Adipose tissue (tissue), 3 donors: Measurements from ENCODE around the gene RAB5B. TPM values are rescaled to one million over a fixed set of nuclear protein-coding genes. Genes with fewer than 3 reads are reported as not detected.
A peak's percentile ranks its signal among the peaks of the same experiment; 100 is the strongest.

Source experiments
- H3K27ac ChIP-seq: one replicate; pipeline ENCODE4 v1.5.1; 2013; ENCODE audit warnings: low read depth, low read length
- WGBS, 3 donors: extraction: QIAGEN DNeasy Blood & Tissue Kit; methylation state at CpG; one replicate each; pipeline ENCODE4 v1.1.7; 2013; 5-methylcytosine and 5-hydroxymethylcytosine counted together
- polyA plus RNA-seq, 3 donors: library from polyadenylated mRNA; stranded (reverse); fragments of 200-250 nt; gene quantifications; one replicate each; pipeline ENCODE4 v1.2.3, GENCODE V29; 2013
- donor health status: healthy with polysubstance abuse.
- donor health status: Bipolar disorder and iron deficiency.
- donor health status: healthy.

Gene RAB5B, protein sequence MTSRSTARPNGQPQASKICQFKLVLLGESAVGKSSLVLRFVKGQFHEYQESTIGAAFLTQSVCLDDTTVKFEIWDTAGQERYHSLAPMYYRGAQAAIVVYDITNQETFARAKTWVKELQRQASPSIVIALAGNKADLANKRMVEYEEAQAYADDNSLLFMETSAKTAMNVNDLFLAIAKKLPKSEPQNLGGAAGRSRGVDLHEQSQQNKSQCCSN
- 10 to 100 TPM; 28.5 to 66.8 (median 47.4) TPM for polyA plus RNA-seq

DNA sequence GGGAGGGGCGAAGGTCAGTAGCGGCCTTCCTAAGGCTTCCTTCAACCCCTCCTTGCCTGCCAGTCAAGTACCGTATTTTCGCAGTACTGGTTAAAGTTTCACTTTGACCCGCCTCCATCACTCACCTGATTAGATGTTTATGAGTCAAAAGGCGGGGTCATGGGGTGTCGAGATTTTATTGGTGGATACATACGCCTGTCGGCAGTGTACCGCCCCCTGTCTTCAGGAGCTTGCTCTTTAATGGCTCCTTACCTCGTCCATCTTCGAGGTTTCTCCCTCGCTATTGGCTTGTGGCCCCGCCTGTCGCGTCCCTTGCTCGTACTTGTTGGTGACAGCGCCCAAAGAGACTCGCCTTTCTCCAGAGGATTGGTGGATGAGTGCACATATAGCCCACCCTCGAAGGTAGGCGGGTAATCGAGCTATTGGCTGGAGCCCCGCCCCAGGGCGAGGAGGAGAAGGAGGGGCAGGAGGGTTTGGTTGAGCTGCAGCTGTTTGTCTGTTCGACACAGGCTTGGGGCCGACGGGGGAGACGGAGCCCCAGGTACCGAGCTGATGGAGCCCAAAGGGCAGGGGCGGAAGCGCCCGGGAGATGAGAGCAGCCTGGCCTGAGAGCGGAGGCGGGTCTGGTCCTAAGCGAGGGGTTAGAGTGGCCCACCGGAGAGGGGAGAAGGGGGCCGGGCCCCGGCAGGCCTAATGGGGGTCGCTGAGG is at the start of gene RAB5B:
RAB5B (plus strand) TSS at position 480 of the 709 bp plus-strand sequence. CDS start 12,883 bp downstream, outside the sequence.
- peak within 1 kb of the TSS; percentile 67 for H3K27ac ChIP-seq
- 0 to 1% (median 1%) methylated on average over 34 to 39 of the region's 39 CpGs for WGBS, 3 donors

DNA sequence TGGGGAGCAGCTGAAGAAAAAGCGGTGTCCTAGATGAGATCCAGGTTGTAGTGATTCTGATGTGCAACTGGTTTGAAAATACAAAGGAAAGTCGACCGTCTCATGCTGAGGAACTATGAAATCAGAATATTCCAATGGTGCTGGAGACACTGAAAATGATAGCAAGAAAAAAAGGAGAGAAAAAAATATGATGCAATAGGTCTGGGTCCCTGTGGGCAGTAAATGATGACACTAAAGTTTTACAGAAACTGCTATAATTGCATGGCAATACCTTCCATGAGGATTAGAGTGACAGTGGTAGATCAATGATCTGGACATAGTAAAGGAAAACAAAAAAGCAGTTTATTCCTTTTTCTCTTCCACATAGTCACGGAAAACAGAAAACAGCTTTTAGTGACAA is 48.5 kb upstream of the RAB5B start:
- no peak overlapping the region for H3K27ac ChIP-seq
- WGBS, 3 donors = 79 to 86% (median 81%) methylated on average over 4 of the region's 4 CpGs

DNA sequence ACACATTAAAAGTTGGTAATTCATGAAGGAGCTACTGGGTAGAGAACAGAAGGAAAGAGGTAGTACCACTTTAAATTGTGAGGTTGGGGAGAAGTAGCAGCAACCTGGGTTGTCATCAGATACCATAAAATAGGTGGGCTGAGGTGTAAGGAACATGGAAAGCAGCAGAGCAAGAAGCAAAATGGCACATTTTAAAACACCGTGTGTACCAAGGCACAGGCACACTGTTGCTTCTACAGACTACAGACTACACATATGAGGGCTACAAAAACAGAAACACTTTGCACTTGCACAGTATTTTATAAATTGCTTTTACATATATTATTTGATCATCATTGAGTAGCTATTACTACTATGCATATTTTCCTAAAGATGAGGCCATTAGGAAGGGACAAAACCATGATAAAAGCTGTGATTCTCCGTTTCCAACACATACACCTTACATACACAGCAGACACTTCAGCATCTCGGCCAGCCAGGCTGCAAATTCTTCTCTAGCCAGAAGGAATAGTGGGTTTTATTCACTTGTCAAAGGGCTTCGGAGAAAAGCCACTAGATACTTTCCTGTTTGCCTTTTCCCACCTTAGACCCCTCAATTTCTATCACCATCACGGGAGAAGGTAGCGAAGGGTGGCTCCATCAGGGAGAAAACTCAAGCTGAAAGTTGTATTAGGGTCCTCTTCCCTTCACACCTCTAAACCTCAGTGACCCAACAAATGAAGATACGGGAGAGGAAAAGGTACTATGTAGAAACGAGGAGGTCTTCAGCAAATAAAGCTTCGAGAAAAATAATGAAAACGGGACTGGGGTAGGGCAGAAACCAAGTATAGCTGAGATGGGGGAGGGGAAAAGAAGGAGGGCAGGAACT is 47.8 kb upstream of the RAB5B start:
- H3K27ac ChIP-seq = peak overlapping the region; percentile 65
- 7 to 15% (median 13%) methylated on average over 10 of the region's 10 CpGs for WGBS, 3 donors

DNA sequence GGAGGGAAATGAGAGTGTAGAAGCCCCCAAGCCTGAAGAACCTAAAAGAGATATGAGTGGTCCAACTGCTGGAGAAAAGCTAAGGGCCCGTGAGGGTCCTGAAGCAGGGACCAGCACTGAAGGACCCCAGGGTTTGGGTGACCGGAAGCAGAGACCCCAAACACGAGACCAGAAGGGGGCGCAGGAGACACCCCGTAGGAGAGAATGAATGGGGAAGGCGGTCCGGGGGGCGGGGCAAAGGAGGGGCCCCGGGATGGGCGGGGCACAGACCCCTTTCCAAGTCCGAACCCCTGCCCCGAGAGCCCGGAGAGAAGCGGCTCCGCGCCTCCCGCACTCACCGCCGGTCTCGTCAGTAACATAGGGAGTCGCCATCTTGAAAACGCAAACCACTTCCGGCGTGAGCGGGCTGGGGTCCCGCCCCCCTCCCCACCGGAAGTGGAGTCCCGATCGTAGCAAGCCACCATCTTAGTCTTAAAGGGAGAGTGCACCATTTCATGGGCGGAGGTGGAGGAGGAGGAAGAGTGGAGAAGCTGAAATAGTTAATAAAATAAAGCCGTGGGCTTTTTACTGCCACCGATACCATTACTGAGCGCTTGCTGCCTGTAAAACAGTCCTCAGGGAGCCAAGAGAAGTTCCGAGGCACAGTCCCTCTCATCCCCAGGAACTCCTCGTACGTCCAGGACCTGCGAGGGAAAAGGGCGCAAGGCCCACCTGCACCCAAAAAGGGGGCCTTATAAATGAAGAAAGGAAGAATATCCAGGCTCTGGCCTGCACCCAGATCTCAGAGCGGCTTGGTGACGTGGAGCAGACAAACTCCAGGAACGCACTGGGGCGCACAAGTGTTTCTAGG is 46.9 kb upstream of the RAB5B start:
- H3K27ac ChIP-seq = peak overlapping the region; percentile 89
- 0 to 1% (median 0%) methylated on average over 42 of the region's 42 CpGs for WGBS, 3 donors

DNA sequence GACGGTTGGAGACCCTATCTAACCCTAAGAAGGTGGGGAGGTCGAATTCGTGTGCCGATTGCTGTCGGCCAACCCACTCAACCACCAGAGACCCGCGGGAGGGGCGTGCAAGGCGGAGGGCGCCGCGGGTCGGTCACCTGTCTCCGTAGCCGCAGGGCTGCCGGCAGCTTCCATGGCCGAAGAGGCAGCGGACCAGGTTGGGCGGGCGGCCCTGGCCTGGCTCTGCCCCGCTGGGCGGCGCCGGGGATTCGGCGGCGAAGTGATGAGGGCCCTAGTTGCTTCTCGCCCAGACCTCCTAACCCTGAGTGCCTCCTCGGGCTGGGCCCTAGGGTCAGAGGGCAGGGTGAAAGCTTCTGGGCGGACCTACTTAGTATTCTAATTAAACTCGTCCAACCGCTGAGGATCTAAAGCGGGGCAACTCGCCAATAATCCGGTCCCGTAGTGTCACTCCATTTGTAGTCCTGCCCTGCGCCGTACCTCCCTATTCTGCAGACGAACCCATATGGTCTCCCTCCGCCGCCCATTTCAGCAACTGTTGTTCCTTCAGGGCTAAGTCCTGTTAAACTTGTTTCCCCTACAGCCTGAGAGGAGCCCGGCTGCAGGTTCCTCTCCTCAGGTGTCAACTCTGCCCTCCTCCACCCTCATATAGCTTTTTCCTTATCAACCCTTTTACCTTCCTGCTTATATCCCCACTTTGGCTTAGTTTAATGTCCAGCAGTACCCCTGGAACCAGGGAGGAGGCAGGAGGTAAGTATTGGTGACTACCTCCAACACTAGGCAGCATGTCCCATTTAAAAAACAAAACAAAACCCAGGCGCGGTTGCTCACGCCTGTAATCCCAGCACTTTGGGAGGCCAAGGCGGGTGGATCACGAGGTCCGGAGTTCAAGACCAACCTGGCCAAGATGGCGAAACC is 46.0 kb upstream of the RAB5B start, which contains the start of gene PYM1:
PYM1 (minus strand) TSS at position 307 of the 915 bp plus-strand sequence; CDS start at position 174, 133 bp downstream.
- WGBS, 3 donors = 5 to 7% (median 6%) methylated on average over 45 to 49 of the region's 49 CpGs
- peak within 1 kb of the TSS; percentile 89 for H3K27ac ChIP-seq

DNA sequence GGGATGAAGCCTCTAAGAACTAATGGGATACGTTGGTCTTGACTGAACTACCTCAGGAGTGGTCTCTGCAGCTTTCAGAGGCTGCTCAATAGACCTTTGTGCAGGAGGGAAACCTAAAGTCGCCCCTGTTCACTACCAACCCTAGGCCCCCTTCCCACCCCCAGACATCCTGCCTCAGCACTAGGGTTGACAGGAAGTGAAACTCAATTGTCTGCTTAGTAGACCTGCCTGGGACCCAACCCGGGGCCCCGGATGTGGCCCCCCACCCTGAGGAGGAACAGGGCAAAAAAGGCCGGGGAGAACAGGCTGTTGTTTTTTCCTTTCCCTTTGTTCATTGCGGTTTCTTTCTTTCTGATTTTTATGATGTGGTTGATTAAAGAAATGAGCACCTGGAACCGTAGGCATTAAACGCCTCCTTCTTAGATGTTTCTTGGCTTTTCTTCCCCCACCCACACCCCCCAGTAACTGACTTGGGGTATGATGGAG is 44.5 kb upstream of the RAB5B start:
- H3K27ac ChIP-seq = no peak overlapping the region
- WGBS, 3 donors = 35 to 74% (median 45%) methylated on average over 8 of the region's 8 CpGs

DNA sequence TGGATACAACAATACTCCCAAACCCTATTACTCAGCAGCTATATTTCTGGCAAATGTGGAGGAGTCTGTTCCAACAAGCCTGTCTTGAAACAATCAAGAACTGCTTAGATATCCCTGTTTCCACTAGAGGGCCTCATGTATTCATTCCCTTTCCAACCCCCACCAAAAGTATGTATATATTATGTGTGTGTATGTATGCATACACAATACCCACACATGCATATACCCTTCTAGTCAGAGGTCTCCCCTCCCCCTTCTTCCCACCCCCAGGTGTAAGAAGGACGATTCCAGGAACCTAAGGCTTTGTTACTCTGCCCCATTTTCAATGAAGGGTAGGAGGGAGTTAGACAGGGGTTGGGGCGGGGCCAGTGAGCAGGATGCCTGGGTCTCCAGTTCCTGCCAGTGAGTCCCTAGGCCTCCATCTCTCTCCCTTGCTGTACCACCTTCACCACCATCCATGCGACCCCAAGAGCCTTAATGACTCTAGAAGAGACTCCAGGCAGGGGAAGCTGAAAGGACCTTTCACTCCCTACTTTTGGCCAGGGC is 43.0 kb upstream of the RAB5B start, which contains the start of gene DGKA:
DGKA (plus strand) TSS at position 392 of the 546 bp plus-strand sequence. CDS start 5,342 bp downstream, outside the sequence.
- 34 to 39% (median 35%) methylated on average over 3 of the region's 3 CpGs for WGBS, 3 donors
- H3K27ac ChIP-seq = no peak within 1 kb of the TSS

DNA sequence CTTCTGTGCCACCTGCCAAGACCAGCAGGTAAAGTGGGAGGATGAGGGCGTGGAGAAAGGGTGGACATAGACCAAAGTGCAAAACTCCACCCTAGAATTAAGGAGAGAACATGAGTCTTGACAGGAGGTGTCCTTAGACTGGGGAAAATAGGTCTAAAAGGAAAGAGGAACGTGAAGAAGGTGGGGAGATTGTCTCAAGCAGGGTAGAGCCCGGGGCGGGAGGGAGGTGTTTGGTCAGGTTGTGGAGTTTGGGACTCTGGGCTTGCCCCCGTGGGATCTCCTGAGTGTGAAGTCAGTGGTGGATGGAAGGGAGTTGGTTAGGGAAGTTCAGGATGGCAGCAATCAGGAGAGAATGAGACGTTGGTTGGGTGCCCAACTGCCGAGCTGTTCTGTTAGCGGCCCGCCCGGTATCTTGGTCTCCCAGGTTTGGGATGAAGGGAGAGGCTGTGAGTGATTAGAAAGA is 42.5 kb upstream of the RAB5B start:
- no peak overlapping the region for H3K27ac ChIP-seq
- 8 to 9% (median 8%) methylated on average over 10 of the region's 10 CpGs for WGBS, 3 donors

DNA sequence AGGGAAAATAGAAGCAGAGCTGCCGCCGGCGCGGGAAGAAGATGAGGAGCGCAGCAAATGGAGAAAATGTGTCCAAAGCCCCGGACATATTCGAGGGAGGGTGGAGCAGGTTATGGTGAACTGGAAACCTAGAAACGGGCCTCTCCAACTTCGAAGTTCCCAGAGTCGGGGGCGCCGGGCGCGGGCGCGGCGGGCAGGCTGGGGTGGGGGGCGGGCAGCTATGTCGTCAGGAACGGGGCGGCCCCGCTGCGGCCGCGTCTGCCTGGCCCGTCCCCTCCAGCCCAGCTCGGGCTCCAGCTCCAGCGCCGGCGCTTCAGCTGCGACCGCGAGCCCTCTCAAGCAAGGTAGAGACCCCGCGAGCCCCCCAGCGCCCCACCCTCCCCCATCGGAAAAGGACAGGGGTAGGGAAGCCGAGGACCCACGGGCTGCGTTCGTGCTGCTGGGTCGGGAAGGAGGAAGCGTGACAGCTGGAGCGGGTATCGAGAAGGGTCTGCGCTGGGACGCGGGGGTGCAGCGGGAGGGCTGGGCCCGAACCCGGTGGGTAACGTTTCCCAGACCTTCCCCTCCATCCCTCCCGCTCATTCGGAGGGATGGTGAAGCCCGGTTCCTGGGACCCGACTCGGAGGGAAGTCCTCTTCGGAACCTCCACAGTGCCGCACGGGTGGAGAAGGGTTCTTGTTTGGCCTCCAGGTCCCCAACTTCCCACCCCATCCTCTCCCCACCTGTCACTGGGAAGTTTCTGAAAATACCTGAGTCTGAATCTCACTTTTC is 41.9 kb upstream of the RAB5B start:
- no peak overlapping the region for H3K27ac ChIP-seq
- 0 to 1% (median 0%) methylated on average over 56 to 60 of the region's 60 CpGs for WGBS, 3 donors

DNA sequence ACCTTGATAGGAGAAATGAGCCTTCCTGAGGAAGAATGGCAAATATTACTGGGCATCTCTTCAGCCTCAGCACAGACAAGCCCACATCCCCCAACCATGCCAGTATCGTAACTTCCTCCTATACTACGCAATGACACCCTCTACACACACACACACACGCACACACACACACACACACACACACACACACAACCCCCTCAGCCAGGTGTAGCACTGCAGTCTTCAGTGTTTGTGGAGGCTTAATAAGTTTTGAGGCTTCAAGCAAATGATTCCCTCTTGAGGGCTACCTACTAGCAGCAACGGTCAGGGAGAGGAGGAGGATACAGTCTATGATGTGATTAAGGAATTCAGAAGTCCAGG is 41.3 kb upstream of the RAB5B start:
- H3K27ac ChIP-seq = no peak overlapping the region
- WGBS, 3 donors = 0 to 9% (median 6%) methylated on average over 4 of the region's 4 CpGs

DNA sequence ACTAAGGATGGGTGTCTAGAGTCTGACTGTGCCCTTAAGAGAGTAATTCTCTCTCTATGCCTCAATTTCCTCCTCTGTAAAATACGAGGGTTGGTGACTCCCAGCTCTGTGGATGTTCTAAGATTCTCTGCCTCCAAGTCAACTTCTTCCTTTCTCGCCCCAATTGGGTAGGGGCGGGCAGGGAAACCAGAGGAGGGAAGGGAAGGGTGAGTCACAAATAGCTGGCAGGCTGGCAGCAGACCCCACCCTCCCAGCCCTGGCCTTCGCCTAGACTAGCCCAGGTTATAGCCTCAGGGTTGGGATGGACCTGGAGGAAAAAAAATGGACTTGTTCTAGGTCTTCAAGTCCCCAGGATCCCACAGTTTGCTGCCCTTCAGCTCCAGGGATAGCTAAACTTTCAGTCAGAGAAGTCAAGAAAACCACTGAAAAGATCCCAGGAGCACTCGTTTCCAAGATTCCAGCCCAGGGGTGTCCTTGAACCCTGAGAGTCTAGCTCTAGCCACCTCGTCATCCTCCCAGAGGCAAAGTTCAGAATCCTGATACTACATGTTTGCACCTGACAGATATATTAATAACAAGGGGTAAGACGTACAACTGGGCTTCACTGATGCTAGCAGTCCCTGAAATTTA is 40.6 kb upstream of the RAB5B start:
- H3K27ac ChIP-seq = no peak overlapping the region
- 55 to 72% (median 61%) methylated on average over 7 of the region's 7 CpGs for WGBS, 3 donors

DNA sequence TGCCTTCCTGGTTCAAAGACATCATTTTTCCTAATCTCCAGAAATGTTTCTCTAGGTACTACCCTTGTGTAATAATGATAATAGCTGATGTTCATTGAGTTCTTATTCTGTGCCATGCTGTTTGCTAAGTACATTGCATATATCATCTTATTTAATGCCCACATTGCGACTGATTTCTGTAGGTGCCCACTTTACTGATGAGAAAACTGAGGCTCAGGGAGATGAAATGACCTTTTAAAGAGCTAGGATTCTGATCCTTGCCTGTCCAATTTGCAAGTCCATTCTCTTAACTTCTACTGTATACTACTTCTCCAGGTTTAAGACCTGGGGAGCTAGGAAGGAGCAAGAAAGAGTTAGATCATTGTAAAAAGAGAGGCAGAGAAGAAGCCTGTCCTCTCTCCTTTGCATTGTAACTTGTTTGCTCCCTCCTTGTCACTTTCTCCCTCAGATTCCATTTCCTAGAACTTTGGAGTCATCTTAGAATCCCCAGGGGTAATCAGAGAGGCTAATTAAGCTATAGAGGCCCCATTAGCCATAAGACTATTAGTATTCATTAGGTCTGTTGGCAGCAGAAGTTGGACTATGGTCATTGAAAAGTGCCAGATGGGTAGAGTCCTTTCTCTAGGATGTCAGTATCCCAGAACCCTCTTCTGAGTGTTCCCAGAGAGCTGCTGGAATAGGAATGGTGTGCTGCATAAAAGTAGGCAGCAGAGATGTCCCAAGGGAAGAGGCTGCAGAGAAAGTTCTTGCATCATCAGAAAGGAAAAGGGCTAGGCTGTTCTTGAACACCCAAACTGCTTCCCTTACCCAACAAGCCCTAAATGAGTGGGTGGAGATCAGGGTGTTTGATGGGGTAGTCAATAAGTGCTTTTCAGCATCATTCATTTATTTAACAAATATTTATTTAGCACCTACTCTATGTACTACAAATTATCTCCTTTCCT is 39.8 kb upstream of the RAB5B start:
- WGBS, 3 donors = 93 to 97% (median 96%) methylated on average over 1 of the region's 1 CpG
- H3K27ac ChIP-seq = no peak overlapping the region

DNA sequence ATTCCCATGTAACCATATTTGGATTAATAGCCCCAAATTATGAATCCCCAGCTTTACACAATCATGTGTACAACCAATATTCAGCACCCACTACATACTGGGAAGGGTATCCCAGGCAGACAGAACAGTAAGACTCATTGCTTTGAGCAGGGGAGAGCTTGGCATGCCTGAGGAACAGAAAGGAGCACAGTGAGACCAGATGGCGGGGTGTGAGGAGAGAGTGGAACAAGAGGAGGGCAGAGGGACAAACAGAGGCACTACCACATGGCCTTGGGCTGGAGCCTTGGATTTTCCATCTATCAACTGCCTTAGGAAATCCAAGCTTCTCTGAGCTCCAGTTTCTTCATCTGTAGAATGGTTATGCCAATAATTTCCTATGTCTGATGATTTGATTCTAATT is 39.1 kb upstream of the RAB5B start:
- WGBS, 3 donors = 91 to 100% (median 92%) methylated on average over 1 of the region's 1 CpG
- no peak overlapping the region for H3K27ac ChIP-seq

DNA sequence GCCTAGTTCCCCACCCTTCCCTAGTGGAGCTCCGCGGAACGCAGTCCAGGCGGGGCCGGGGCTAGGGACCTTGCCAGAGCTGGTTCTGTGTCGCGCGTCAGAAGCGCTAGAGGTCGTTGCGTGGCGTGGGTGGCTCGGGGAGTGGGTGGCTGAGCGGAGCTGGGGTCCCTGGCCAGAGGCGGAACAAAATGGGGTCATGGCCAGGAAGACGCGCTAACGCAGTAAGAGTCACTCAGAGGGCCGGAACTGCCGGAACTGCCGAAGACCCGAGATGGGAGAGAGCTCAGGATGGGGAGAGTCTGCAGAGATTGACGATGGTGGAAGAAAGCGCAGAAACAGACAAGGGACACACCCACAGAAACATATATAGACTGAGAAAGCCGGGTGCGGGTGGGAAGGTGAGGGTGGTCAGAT is 38.1 kb upstream of the RAB5B start:
- H3K27ac ChIP-seq = no peak overlapping the region
- WGBS, 3 donors = 43 to 70% (median 64%) methylated on average over 25 to 26 of the region's 26 CpGs
